Keratinocyte (primary cell): ENCODE data around the gene PCDH8.

Experiments
- CTCF ChIP-seq, 3 experiments: IDR thresholded peaks in 1 of 3; conservative IDR thresholded peaks in 1 of 3; optimal IDR thresholded peaks in 1 of 3; 2 replicates in 2 of 3; 3 replicates in 1 of 3; pipeline versions ENCODE3 to v1.5.1; 2011; ENCODE audit warnings: low read length in 3 of 3, mild to moderate bottlenecking in 3 of 3, moderate library complexity in 2 of 3, control low read depth in 1 of 3, inconsistent platforms in 1 of 3; ENCODE audit not compliant: insufficient read depth in 2 of 3; ENCODE audit errors: extremely low read depth in 1 of 3
- EZH2 ChIP-seq: IDR thresholded peaks from one replicate; pipeline ENCODE4 v1.6.1; 2012; ENCODE audit warnings: inconsistent platforms, mild to moderate bottlenecking, low read length, moderate library complexity

GRCh38 chr13:52887165-52887564, 38.7 kb upstream of the PCDH8 start:
- TF ChIP-seq EZH2, result no peak
- no peak for TF ChIP-seq CTCF (optimal IDR thresholded peaks at IDR 0.05 in 1 of 3, IDR thresholded peaks at IDR 0.05 in 1 of 3, conservative IDR thresholded peaks at IDR 0.05 in 1 of 3; ENCODE audit: extremely low read depth in 1 of 3, insufficient read depth in 2 of 3, low read length in 3 of 3)
